Choroid plexus epithelial cell (primary cell): Measurements from ENCODE around the gene PLA2G2E.

Experiments
- DNase-seq: peaks from one replicate; pipeline ENCODE4 v3.0.0-alpha.2; 2010; ENCODE audit warnings: low read depth
- H3K4me3 ChIP-seq: 2 replicates; pipeline ENCODE4 v1.5.1; 2011; ENCODE audit warnings: low read depth, mild to moderate bottlenecking, control low read depth, low read length, moderate library complexity
- TF ChIP-seq, protein P1 (sequence below): conservative IDR thresholded peaks from 2 replicates; pipeline ENCODE4 v1.5.1; 2011; ENCODE audit warnings: low read depth, mild to moderate bottlenecking, control low read depth, inconsistent platforms, low read length, moderate library complexity

The PLA2G2E gene

DNA sequence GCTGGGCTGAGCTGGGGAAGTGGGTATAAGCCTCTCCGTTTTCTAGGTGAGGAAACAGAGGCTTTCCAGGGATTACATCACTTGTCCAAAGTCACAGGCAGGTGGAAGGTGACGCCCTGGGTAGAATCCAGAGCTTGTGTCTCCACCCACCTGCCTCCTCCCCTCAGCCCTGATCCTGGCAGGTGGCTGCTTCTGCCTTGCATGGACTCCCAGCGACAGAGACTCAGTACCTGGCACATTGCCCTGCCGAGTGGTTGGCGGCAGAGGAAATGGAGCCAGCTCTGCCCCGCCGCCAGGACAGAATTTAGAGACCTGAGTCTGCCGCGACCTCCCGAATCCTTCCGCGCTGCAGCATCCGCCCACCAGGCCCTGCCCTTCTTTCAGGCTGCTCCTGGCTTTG, 2.1 kb downstream of the PLA2G2E start:
- TF ChIP-seq, protein P1, sequence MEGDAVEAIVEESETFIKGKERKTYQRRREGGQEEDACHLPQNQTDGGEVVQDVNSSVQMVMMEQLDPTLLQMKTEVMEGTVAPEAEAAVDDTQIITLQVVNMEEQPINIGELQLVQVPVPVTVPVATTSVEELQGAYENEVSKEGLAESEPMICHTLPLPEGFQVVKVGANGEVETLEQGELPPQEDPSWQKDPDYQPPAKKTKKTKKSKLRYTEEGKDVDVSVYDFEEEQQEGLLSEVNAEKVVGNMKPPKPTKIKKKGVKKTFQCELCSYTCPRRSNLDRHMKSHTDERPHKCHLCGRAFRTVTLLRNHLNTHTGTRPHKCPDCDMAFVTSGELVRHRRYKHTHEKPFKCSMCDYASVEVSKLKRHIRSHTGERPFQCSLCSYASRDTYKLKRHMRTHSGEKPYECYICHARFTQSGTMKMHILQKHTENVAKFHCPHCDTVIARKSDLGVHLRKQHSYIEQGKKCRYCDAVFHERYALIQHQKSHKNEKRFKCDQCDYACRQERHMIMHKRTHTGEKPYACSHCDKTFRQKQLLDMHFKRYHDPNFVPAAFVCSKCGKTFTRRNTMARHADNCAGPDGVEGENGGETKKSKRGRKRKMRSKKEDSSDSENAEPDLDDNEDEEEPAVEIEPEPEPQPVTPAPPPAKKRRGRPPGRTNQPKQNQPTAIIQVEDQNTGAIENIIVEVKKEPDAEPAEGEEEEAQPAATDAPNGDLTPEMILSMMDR: no peak
- DNase-seq: no peak
- no peak overlapping the region for H3K4me3 ChIP-seq

DNA sequence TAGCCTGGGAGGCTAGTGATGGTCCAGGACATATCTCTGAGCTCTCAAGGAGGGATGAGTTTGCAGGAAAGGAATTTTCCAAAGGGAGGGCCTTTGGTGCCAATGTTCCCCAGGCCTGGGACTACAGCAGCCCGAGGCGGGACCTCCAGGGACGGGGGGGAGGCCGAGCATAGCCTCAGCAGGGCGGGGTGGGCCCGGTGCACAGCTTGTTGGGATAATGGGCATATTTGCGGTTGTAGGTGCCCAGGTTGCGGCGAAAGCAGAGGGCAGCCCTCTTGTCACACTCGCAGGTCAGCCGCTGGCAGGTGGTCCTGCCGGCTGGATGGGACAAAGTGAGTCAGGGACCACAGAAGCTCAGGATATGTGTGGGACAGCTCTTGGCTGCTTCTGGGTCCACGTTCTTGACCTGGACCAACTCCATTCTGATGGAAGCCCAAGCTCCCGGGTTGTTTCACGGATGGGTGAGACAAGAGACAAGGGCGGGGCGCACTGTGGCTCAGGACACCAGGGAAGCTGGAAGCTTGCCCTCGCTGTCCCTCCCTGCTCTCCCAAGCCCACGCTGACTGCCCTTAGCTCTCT, 3.2 kb downstream of the PLA2G2E start:
- DNase-seq: no peak
- TF ChIP-seq, protein P1: no peak
- no peak overlapping the region for H3K4me3 ChIP-seq

DNA sequence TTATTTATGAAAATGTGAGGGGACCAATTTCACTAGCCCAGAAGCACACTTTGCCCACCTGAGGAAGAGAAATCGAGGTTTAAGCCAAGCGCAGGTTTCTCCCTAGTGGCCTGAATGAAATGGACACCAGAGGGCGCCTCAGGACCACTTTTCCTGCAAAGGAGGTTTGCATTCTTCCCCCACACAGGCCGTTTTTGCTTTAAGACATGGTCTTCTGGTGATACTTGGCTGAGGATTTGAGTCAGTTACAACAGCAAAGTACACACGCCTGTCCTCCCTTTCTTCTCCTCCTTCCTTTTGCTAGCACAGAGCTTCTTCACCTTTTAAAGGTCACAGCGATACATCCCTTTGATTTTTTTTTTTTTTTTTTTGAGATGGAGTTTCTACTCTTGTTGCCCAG, 5.4 kb downstream of the PLA2G2E start:
- TF ChIP-seq, protein P1: peak; percentile 98
- H3K4me3 ChIP-seq: no peak overlapping the region
- DNase-seq: peak; percentile 90

DNA sequence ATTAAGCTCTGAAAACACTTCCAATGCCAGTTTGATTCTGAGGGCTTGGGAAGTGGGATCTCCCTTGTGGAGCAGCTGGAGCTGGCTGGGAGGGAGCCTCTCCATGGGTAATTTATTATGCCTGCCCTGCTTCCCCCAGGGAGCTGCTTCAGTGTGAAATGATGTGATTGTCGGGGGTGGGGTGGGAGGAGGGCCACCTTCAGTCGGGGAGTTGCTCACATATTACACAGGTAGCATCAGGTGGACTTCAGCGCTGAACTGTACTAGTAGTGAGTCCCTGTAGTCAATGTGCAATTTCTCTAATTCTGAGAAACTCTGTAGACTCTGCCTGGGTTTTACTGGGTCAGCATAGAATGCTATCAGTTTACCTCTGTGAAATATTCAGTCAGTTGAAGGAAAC, 12.8 kb downstream of the PLA2G2E start:
- no peak overlapping the region for H3K4me3 ChIP-seq
- DNase-seq: no peak
- TF ChIP-seq, protein P1: no peak

DNA sequence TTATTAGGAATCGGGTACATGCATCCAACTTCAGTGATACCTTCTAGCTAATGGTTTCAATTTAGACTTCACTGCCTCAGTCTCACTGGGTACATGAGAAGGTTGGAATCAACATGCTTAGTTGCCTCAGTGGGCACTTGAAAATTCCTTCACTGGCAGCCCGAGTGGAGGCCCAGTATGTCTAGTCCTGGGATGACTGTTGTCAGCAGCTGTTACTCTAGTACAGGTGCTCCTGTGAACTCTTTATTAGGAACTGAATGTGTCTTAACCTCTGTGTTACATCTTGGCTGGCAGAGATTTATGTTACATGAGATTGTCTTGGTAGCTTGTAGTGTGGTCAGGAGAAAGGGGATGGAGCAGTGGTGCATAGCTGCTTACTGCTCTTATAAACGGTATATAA, 13.4 kb downstream of the PLA2G2E start:
- no peak for DNase-seq
- TF ChIP-seq, protein P1: no peak
- no peak overlapping the region for H3K4me3 ChIP-seq

DNA sequence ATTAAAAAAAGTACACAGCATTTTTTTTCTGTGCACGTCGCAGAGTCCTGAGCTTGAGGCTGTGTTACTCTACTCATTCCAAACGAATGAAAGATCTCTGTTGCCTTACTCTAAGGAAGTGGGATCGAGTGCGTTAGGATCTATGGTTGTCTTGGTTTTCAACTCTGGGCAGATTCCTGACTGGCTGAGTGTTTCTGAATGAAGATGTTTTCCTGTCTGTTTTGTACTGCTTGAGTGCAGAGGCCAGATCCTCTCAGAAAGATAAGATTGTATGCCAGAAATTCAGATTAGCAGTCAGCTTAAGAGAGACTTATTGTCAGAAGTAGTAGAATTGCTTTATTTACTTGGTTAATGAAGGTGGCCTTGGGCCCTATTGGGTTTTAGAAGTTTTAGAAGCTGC, 14.0 kb downstream of the PLA2G2E start:
- H3K4me3 ChIP-seq: no peak overlapping the region
- TF ChIP-seq, protein P1: no peak
- DNase-seq: peak; percentile 16

DNA sequence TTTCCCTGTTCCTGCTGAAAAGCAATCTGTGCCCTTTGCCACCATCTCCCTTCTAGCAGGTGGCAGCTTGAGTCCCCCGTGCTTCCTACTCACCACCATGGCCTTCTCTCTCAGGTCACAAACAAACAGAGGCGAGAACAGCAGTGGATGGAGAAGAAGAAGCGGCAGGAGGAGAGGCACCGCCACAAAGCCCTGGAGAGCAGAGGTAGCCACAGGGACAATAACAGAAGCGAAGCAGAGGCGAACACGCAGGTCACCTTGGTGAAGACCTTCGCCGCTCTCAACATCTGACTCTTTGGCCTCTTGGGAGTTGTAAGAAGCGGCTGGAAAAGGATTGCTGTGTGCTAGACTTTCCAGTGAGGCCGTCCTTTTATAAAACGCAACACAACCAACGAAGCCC, 16.0 kb downstream of the PLA2G2E start:
- no peak for DNase-seq
- no peak overlapping the region for H3K4me3 ChIP-seq
- TF ChIP-seq, protein P1: no peak
